ENCODE measurements around the gene KIAA0319L. TPM values are rescaled to one million over a fixed set of nuclear protein-coding genes. Genes with fewer than 3 reads are reported as not detected.

KIAA0319L gene
- total and polyA plus RNA-seq, 9 donors, result 18.2 to 78.3 (median 42.7) TPM

DNA sequence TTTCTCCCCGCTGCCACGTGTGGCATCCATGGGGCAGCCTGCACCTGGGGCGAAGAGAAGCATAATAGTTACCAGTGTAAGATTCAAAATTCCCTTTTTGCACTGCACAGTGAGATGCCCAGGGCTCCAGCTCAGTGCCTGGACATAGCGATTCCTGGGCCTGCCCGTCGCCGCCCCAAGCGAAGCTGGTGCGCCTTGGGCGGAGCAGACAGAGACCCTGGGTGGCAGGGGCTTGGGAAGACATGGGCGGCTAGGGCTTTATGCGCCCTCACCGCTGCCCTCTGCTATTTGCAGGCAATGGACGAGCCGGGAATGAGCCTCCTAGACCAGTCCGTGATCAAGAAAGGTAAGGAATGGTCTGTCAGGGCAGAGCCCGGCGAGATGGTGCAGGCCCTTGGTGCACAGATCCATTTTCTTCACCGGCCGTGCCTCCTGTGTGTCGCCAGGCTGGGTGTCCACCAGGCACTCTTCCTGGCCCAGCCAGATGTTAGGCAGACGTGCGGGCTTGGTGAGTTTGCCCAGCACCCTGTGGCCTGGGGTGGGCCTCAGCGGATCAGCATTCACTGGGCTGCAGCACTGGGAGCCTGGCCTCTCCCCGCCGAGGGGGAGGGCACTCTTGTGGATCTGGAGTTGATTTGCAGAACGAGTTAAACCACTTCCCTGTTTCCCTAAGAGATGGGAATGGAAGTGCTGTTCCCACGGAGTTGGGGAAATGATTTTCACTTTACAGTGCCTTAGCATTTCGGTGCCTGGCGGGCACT lies 17.6 kb upstream of the KIAA0319L start:
- TF ChIP-seq, protein P1, sequence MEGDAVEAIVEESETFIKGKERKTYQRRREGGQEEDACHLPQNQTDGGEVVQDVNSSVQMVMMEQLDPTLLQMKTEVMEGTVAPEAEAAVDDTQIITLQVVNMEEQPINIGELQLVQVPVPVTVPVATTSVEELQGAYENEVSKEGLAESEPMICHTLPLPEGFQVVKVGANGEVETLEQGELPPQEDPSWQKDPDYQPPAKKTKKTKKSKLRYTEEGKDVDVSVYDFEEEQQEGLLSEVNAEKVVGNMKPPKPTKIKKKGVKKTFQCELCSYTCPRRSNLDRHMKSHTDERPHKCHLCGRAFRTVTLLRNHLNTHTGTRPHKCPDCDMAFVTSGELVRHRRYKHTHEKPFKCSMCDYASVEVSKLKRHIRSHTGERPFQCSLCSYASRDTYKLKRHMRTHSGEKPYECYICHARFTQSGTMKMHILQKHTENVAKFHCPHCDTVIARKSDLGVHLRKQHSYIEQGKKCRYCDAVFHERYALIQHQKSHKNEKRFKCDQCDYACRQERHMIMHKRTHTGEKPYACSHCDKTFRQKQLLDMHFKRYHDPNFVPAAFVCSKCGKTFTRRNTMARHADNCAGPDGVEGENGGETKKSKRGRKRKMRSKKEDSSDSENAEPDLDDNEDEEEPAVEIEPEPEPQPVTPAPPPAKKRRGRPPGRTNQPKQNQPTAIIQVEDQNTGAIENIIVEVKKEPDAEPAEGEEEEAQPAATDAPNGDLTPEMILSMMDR (IDR thresholded peaks at IDR 0.05), result no peak
- no peak for TF ChIP-seq EP300 (IDR thresholded peaks at IDR 0.05)
- TF ChIP-seq POLR2A (IDR thresholded peaks at IDR 0.05), result no peak
- Histone ChIP-seq H3K27me3 (no peaks in the 10 kb centered on the region), H3K36me3 (no peaks in the 10 kb centered on the region), H3K4me1 (ENCODE audit: insufficient read depth) (peaks cover 7% of the 10 kb centered on the region), H3K27ac (no peak overlapping the region), H3K4me3 (no peak overlapping the region), H3K9me3 (no peaks in the 10 kb centered on the region)
- 91 to 93% (median 93%) methylated on average over 30 of the region's 30 CpGs for WGBS, 3 donors
- DNase-seq, result no peak
- intact Hi-C loops (cut with DNase I), result loop anchor here in 1 of 4 donors (5.0 kb wide), 1 partner anchor 152 kb away; no protein-coding TSS in a partner anchor

DNA sequence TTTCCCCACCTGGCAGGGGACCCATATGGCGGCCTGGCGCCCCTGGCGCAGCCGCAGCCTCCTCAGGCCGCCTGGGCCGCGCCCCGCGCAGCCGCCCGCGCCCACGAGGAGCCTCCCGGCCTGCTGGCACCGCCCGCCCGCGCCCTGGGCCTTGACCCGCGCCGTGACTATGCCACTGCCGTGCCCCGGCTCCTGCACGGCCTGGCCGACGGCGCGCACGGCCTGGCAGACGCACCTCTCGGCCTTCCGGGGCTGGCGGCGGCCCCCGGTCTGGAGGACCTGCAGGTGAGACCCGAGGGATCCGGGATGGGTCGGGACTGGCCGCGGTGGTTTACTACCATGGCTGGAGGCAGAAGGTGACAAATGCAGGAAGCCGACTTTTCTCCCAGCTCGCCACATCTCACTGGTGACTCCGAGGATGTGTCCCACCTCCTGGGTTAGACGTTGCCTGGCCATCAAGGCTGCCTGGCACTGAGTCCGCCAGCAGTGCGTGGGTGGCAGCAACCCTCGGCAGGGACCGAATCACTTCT lies 17.0 kb upstream of the KIAA0319L start:
- H3K36me3 ChIP-seq, result no peaks in the 10 kb centered on the region
- H3K4me3 ChIP-seq, result no peak overlapping the region
- TF ChIP-seq POLR2A (IDR thresholded peaks at IDR 0.05) (no peak), EP300 (IDR thresholded peaks at IDR 0.05) (no peak)
- TF ChIP-seq, protein P1 (IDR thresholded peaks at IDR 0.05), result no peak
- DNase-seq, result no peak
- H3K4me1 ChIP-seq (ENCODE audit: insufficient read depth), result peaks cover 7% of the 10 kb centered on the region
- WGBS, 3 donors, result 61 to 83% (median 80%) methylated on average over 47 to 48 of the region's 48 CpGs
- intact Hi-C loops (cut with DNase I), result loop anchor here in 1 of 4 donors (5.0 kb wide), 1 partner anchor 153 kb away; no protein-coding TSS in a partner anchor
- H3K27ac ChIP-seq, result no peak overlapping the region
- no peaks in the 10 kb centered on the region for H3K9me3 ChIP-seq
- H3K27me3 ChIP-seq, result no peaks in the 10 kb centered on the region

DNA sequence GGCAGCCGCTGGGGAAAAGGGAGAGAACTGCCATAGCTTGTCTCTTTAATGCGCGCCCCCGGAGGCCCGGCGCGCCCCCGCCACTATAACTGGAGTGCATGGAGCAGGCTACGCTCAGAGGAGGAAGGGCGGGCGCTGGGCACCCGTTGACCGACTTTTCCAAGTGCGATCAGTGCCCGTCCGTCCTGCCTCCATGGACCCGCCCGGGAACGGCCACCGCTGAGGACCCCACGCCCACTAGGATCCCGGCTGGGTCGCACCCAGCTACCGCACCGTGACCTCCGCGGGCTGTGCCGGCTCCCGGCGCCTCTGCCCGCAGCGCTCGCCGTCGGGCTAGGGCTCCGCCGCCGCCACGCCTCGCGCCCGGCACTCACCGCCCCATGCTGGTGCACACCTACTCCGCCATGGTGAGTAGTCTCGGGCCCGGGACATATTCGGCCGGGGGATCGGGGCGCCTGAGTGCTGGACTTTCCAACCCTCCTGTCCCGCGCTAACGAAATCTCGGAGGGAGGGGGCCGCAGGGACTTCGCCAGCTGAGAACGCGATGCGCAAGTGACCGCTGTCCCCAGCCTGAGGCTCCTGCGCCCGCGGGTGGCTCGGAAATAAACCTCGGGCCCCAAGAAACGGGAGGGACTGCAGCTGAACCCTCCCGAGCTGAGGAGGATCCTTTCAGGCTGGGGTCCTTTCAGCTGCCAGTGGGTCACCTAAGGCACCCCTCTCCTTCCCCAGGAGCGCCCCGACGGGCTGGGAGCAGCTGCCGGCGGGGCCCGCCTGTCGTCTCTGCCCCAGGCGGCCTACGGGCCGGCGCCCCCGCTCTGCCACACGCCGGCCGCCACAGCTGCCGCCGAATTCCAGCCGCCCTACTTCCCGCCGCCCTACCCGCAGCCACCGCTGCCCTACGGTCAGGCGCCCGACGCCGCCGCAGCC lies 16.3 kb upstream of the KIAA0319L start, which contains the start of gene TFAP2E:
TFAP2E (plus strand) TSS at position 117 of the 927 bp plus-strand sequence; CDS start at position 381, 264 bp downstream.
- Histone ChIP-seq H3K36me3 (no peaks in the 10 kb centered on the region), H3K9me3 (no peaks in the 10 kb centered on the region), H3K27ac (no peak within 1 kb of the TSS), H3K4me1 (ENCODE audit: insufficient read depth) (peaks cover 7% of the 10 kb centered on the region), H3K4me3 (no peak within 1 kb of the TSS), H3K27me3 (no peaks in the 10 kb centered on the region)
- TF ChIP-seq EP300 (IDR thresholded peaks at IDR 0.05) (no peak), POLR2A (IDR thresholded peaks at IDR 0.05) (no peak)
- TF ChIP-seq, protein P1 (IDR thresholded peaks at IDR 0.05), result no peak
- no peak for DNase-seq
- intact Hi-C loops (cut with DNase I), result loop anchor here in 1 of 4 donors (5.0 kb wide), 1 partner anchor 154 kb away; no protein-coding TSS in a partner anchor
- 23 to 24% (median 24%) methylated on average over 84 to 95 of the region's 95 CpGs for WGBS, 3 donors

DNA sequence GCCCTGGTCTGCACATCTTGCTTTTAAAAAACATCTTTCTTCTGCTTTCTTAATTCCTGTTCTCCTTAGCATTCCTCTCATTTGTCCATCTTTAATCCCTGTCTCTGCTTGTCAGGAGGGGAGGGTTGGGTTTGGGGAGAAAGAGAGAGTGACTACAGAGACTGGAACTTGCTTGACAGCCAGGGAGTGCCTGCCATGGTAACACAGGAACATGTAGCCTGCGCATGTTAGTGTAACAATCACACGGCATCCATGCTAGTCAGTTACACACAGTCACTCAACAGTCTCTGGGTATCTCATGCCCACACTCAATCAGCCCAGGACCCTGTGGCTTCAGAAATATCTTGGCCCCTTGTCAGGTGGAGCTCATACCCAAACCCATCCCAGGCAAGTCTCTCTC lies 15.1 kb upstream of the KIAA0319L start:
- Histone ChIP-seq H3K4me3 (no peak overlapping the region), H3K27ac (no peak overlapping the region), H3K4me1 (ENCODE audit: insufficient read depth) (peaks cover 7% of the 10 kb centered on the region), H3K27me3 (no peaks in the 10 kb centered on the region), H3K36me3 (no peaks in the 10 kb centered on the region), H3K9me3 (no peaks in the 10 kb centered on the region)
- no peak for TF ChIP-seq POLR2A (IDR thresholded peaks at IDR 0.05)
- TF ChIP-seq, protein P1 (IDR thresholded peaks at IDR 0.05), result no peak
- no peak for TF ChIP-seq EP300 (IDR thresholded peaks at IDR 0.05)
- intact Hi-C loops (cut with DNase I), result loop anchor here in 1 of 4 donors (5.0 kb wide), 1 partner anchor 155 kb away; no protein-coding TSS in a partner anchor
- no peak for DNase-seq
- WGBS, 3 donors, result 88 to 97% (median 95%) methylated on average over 2 of the region's 2 CpGs
